Hepatocyte (in vitro differentiated cells): ENCODE data around the gene CLDN6. TPM values are rescaled to one million over a fixed set of nuclear protein-coding genes. Genes with fewer than 3 reads are reported as not detected.
A peak's percentile ranks its signal among the peaks of the same experiment; 100 is the strongest.

Source experiments
- DNase-seq: peaks from one replicate; pipeline ENCODE4 v3.0.0-alpha.2; 2016; ENCODE audit warnings: low spot score
- H2AFZ ChIP-seq: fragments of 200-600 bp; sonication (generic); 2 replicates; pipeline ENCODE4 v1.6.0; 2016; ENCODE audit warnings: antibody characterized with exemption, mild to moderate bottlenecking
- H3K27ac ChIP-seq: fragments of 200-600 bp; sonication (generic); 2 replicates; pipeline ENCODE4 v1.5.1; 2016; ENCODE audit warnings: mild to moderate bottlenecking
- H3K27me3 ChIP-seq: fragments of 200-600 bp; sonication (generic); 2 replicates; pipeline ENCODE4 v1.6.1; 2016
- H3K36me3 ChIP-seq: fragments of 200-600 bp; sonication (generic); replicated peaks from 2 replicates; pipeline ENCODE4 v1.5.1; 2016; ENCODE audit warnings: low read depth; ENCODE audit not compliant: insufficient read depth
- H3K4me1 ChIP-seq: fragments of 200-600 bp; sonication (generic); 2 replicates; pipeline ENCODE4 v1.5.1; 2016; ENCODE audit warnings: mild to moderate bottlenecking, moderate library complexity; ENCODE audit not compliant: insufficient read depth
- H3K4me2 ChIP-seq: fragments of 200-600 bp; sonication (generic); 2 replicates; pipeline ENCODE4 v1.6.0; 2016
- H3K4me3 ChIP-seq: fragments of 200-600 bp; sonication (generic); 2 replicates; pipeline ENCODE4 v1.5.1; 2016; ENCODE audit warnings: mild to moderate bottlenecking
- H3K79me2 ChIP-seq: fragments of 200-600 bp; sonication (generic); 2 replicates; pipeline ENCODE4 v1.6.0; 2017; ENCODE audit warnings: mild to moderate bottlenecking
- H3K9me2 ChIP-seq: fragments of 200-600 bp; sonication (generic); replicated peaks from 2 replicates; pipeline ENCODE4 v1.6.0; 2017; ENCODE audit warnings: mild to moderate bottlenecking; ENCODE audit not compliant: insufficient read depth
- H3K9me3 ChIP-seq: fragments of 200-600 bp; sonication (generic); 2 replicates; pipeline ENCODE4 v1.5.1; 2016; ENCODE audit warnings: low read depth, mild to moderate bottlenecking
- H4K20me1 ChIP-seq: fragments of 200-600 bp; sonication (generic); 2 replicates; pipeline ENCODE4 v1.6.0; 2016; ENCODE audit warnings: mild to moderate bottlenecking; ENCODE audit not compliant: insufficient read depth, poor library complexity, severe bottlenecking
- CTCF ChIP-seq: fragments of 200-600 bp; sonication (generic); IDR thresholded peaks from 2 replicates; pipeline ENCODE4 v1.5.1; 2016; ENCODE audit warnings: antibody characterized with exemption, mild to moderate bottlenecking; ENCODE audit not compliant: poor library complexity
- EZH2 ChIP-seq: fragments of 200-600 bp; sonication (generic); IDR thresholded peaks from 2 replicates; pipeline ENCODE4 v1.6.1; 2016; ENCODE audit warnings: antibody characterized with exemption, mild to moderate bottlenecking, borderline replicate concordance
- EZH2phosphoT487 ChIP-seq: fragments of 200-600 bp; sonication (generic); IDR thresholded peaks from one replicate; pipeline ENCODE4 v1.6.1; 2018; ENCODE audit warnings: antibody characterized with exemption, mild to moderate bottlenecking, low read depth, moderate library complexity; ENCODE audit not compliant: unreplicated experiment, severe bottlenecking
- WGBS: methylation state at CpG from one replicate; pipeline ENCODE4 v1.1.6; 2016; ENCODE audit warnings: low lambda C conversion rate; ENCODE audit errors: missing lambda C conversion rate; 5-methylcytosine and 5-hydroxymethylcytosine counted together
- polyA plus RNA-seq: library from polyadenylated mRNA; unstranded; fragments of >200 nt; fragmentation: Nextera tagmentation; extraction: Ambion mirVana; gene quantifications from 2 replicates; pipeline ENCODE4 v1.2.1, GENCODE V29; 2016
- total RNA-seq: library from RNA; depleted of rRNA; stranded (reverse); fragments of >200 nt; gene quantifications from 2 replicates; pipeline ENCODE4 v1.2.3, GENCODE V29; 2014

Gene CLDN6
- total and polyA plus RNA-seq, 2 experiments from 2014 or later: 258 to 568 TPM

GRCh38 chr16:3003582-3004270 is 14.3 kb downstream of the CLDN6 start:
- peak; percentile 99 for DNase-seq

DNA sequence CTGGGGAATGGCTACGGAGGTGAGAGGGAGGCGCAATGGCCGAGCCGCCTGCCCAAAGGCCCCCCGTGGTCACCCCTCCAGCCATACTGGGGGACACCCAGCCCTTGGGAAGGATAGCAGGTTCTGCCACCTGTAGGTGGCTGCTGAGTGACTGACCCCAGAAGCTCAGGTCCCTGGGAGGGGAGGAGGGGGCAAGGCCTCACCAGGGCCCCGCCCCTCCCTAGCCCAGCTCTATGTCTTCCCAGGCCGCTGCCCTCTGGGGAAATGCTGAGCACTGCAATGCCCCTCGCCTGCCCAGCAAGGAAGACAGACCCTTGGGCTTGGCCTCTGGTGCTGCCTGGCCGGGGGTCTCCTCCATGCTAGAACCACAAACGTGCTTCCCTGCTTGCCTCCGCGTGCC is 16.7 kb downstream of the CLDN6 start:
- Histone ChIP-seq H3K27me3 (no peaks in the 10 kb centered on the region), H3K27ac (no peak overlapping the region), H3K4me2 (no peak overlapping the region), H3K4me1 (peaks cover 2% of the 10 kb centered on the region), H3K4me3 (no peak overlapping the region), H3K79me2 (no peaks in the 10 kb centered on the region), H2AFZ (no peak overlapping the region), H3K9me2 (no peaks in the 10 kb centered on the region), H4K20me1 (no peaks in the 10 kb centered on the region), H3K36me3 (no peaks in the 10 kb centered on the region), H3K9me3 (no peaks in the 10 kb centered on the region)
- DNase-seq: no peak
- TF ChIP-seq CTCF (no peak), EZH2phosphoT487 (no peak), EZH2 (no peak)
- 83% methylated on average over 11 of the region's 12 CpGs for WGBS

More at GRCh38 chr16:3003582-3004270, 14.3 kb downstream of the CLDN6 start:
- TF ChIP-seq EZH2phosphoT487 (no peak), EZH2 (no peak), CTCF (peak; percentile 65)
- no peaks in the 10 kb centered on the region for H3K79me2 ChIP-seq
- no peaks in the 10 kb centered on the region for H3K9me3 ChIP-seq
- H3K9me2 ChIP-seq: no peaks in the 10 kb centered on the region
- no peaks in the 10 kb centered on the region for H4K20me1 ChIP-seq
- H3K4me2 ChIP-seq: peak overlapping the region; percentile 61
- H3K27ac ChIP-seq: no peak overlapping the region
- WGBS: 9% methylated on average over 50 of the region's 58 CpGs
- H3K4me1 ChIP-seq: peaks cover 25% of the 10 kb centered on the region
- H2AFZ ChIP-seq: no peak overlapping the region
- H3K4me3 ChIP-seq: no peak overlapping the region
- no peaks in the 10 kb centered on the region for H3K36me3 ChIP-seq
- no peaks in the 10 kb centered on the region for H3K27me3 ChIP-seq

GRCh38 chr16:3000540-3000939 is 17.4 kb downstream of the CLDN6 start:
- TF ChIP-seq EZH2 (no peak), CTCF (no peak), EZH2phosphoT487 (no peak)
- Histone ChIP-seq H3K4me1 (no peaks in the 10 kb centered on the region), H3K4me3 (no peak overlapping the region), H4K20me1 (no peaks in the 10 kb centered on the region), H3K9me3 (no peaks in the 10 kb centered on the region), H3K36me3 (no peaks in the 10 kb centered on the region), H3K27me3 (no peaks in the 10 kb centered on the region), H3K27ac (no peak overlapping the region), H3K79me2 (no peaks in the 10 kb centered on the region), H2AFZ (no peak overlapping the region), H3K4me2 (no peak overlapping the region), H3K9me2 (no peaks in the 10 kb centered on the region)
- 94% methylated on average over 4 of the region's 4 CpGs for WGBS
- no peak for DNase-seq

GRCh38 chr16:2999929-3000328 is 18.1 kb downstream of the CLDN6 start:
- Histone ChIP-seq H3K79me2 (no peaks in the 10 kb centered on the region), H3K36me3 (no peaks in the 10 kb centered on the region), H4K20me1 (no peaks in the 10 kb centered on the region), H2AFZ (no peak overlapping the region), H3K27me3 (no peaks in the 10 kb centered on the region), H3K27ac (no peak overlapping the region), H3K9me3 (no peaks in the 10 kb centered on the region), H3K9me2 (no peaks in the 10 kb centered on the region), H3K4me3 (no peak overlapping the region), H3K4me1 (no peaks in the 10 kb centered on the region), H3K4me2 (no peak overlapping the region)
- no peak for DNase-seq
- 97% methylated on average over 6 of the region's 6 CpGs for WGBS
- TF ChIP-seq CTCF: no peak
- TF ChIP-seq EZH2: no peak
- TF ChIP-seq EZH2phosphoT487: no peak
